Renal cortical epithelial cell (primary cell): Measurements from ENCODE around the gene GPD1L. TPM values are rescaled to one million over a fixed set of nuclear protein-coding genes. Genes with fewer than 3 reads are reported as not detected.

Experiments
- DNase-seq: peaks from one replicate; pipeline ENCODE4 v3.0.0-alpha.2; 2011; ENCODE audit warnings: low read depth
- total RNA-seq: library from RNA; depleted of rRNA; stranded (reverse); fragments of >200 nt; gene quantifications from 2 replicates; pipeline ENCODE4 v1.2.3, GENCODE V29; 2014

GPD1L gene
- total RNA-seq, 1 donor from 2014 or later, result 17.2 TPM

DNA sequence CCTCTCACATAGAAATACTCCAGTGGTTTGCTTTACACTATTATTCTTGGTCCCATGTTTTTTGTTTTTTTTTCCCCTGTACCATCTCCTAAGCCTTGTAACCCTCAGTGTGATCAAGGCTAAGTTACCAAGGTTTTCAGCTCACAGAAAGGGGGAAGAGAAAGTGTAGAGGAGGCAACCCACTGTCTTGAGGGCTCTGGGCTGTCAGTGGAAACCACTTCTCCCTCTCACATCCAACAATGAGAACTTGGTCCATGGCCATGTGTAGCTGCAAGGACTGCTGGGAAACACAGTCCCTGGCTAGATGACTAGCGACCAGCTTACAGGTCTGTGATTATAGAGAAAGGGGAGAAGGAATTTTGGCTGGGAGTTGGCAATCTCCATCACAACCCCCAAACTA, 30.3 kb downstream of the GPD1L start:
- no peak for DNase-seq

DNA sequence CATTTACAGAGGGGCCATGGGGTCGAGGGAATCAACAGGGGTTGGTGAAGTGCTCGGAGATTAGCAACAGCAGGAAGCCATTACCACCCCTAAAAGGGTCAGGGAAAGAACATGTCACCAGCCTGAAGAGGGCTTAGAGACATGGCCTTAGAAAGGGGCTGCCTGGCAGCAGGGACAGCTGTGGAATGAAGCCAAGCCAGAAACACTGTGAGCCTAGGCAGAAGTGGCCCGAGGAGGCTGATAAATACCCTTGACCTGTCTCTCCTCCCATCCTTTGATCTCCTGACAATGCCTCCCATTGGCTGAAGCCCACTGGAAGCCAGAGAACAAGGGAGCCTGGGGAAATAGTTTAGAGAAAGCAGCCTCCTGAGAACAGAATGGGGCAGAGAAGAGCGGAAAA, 31.4 kb downstream of the GPD1L start:
- no peak for DNase-seq

GRCh38 chr3:32138545-32139104, 32.2 kb downstream of the GPD1L start:
- no peak for DNase-seq

- no peak for DNase-seq
These were observed 34.5 kb downstream of the GPD1L start for GRCh38 chr3:32140943-32141342.

- DNase-seq, result peak; percentile 85
These were observed 37.7 kb downstream of the GPD1L start for GRCh38 chr3:32143849-32144757.

- DNase-seq, result no peak
These were observed 40.4 kb downstream of the GPD1L start for GRCh38 chr3:32146746-32147211.

DNA sequence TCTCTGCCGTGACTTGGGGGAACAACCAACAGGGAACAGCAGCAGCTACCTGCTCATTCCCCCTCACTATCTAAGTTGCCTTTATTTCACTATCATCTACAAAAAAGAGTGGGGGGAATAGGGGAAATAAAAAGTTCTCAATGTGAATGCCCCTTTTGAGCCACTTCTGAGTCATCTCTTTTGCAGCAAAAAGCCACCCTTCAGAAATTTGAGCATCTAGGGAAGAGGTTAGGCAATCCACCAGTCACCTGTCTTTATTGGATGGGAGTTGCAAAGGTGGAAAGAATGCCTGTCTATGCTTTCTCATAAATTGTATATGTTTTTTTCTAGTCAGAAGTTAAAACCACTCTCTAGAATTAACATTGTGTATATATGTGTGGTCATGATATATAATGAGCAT, 41.1 kb downstream of the GPD1L start:
- DNase-seq, result no peak

GRCh38 chr3:32147933-32148332, 41.5 kb downstream of the GPD1L start:
- peak; percentile 10 for DNase-seq

DNA sequence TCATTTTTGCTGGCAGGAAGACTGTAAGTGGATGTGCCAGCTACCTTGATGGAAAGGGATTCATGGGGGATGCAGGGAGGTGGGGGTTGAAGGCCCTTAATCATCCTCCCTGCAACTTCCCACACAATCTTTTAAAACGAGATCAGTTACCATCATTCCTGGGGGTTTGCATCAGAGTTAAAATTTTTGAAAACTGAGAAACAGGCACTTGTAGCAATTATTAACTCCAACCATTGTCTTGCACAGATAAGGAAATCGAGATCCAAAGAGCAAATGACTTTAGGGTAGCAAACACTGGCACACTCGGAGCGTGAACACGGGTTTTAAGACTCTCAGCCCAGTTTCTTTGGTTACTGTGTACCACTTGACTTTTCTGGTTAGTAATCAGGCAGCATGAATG, 41.9 kb downstream of the GPD1L start:
- DNase-seq, result peak; percentile 66

DNA sequence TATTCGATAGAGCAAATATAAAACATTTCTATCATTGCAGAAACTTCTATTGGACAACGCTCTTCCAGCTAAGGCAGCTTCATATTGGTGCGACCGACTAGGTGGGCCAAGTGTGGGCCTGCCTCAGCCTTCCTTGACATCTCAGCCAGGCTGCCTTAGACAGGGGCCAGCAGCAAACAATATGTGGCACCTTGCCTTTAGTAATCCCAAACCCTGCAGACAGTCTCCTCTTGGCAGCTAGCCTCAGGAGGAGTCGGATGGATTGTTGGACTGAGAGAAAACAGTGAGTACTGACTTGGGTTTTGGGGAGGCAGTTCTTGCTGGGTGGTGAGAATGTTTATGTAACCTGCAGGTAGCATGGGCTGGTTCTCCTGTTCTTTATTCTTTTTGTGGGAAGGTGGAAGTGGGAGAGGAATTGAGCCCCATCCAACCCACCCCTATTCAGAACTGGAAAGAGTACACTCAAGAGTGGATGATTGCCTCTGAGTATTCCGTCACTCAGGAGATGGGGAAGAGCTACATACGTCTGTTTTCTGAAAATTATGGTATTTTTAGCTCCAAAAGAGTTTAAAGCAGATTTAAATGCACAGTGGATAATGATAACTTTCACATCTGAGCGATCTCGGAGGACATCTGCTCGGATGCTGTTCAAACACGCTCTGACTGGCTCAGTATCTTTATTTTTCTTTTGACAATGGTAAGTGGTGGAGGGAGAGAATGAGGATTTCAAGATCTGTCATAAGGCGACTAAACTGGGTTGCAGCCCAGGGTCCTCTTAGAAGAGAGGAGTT, 47.2 kb downstream of the GPD1L start:
- no peak for DNase-seq

DNA sequence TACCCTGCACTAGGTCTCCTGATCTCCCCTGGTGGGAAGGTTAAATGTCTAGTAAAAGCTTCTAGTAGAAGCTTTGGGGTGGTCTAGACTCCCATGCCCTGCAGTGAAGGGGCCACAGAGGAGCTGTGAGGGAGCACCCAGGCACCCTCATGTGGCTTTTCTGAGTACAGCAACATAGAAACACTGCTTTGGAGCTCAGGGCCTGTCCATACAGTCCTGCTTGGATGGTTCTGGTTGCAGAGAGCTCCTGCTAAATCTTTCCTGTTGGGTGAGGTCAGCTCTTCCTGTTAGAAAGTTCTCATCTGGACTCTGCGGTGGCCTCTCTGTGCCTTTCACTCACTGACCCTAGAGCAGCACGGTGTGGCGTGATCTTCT, 47.8 kb downstream of the GPD1L start:
- DNase-seq, result no peak

DNA sequence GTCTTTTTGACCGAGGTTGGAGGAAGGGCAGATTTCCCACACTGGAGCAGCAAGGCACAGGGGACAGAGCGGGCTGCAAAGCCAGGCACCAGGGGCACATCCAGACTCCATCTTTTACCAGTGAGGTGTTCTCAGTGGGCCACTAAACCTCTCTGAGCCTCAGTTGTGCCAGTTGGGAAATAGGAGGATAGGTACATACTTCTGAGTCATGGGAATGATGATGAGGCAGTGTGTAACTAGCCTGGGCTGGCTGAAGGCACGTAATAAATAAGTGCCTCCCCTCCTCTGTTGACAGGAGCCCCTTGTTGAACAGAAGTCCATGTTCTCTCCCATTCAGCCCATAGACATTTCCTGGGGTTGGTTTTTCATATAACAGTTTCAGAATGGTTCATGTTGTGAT, 48.7 kb downstream of the GPD1L start:
- no peak for DNase-seq

DNA sequence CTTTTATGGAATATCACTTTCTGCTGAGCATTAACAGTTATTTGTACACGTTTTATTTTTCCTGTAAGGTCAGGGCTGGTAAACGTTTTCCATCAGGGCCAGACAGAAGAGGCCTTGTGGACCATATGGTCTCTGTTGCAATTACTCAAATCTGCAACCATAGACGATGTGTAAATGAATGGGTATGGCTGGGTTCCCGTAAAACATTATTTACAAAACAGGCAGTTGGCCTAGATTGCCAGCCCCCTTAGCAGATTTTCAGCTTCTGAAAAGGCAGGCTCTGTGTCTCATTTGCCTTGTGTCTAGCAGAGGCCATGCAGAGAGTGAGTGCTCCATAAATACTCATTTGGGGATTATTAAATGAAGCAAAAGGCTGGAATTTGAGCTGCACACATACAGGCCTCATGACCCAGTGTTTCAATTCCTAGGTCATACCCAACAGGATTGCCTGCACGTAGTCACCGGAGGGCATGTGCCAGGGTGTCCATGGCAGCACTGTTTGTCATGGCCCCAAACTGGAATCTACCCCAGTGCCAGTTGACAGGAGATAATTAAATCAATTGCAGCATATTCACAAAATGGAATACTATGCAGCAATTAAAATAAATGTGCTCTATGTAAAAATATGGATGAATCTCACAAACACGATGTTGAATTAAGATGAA, 51.3 kb downstream of the GPD1L start:
- DNase-seq, result no peak

- no peak for DNase-seq
These were observed 54.3 kb downstream of the GPD1L start for GRCh38 chr3:32160706-32161214.

DNA sequence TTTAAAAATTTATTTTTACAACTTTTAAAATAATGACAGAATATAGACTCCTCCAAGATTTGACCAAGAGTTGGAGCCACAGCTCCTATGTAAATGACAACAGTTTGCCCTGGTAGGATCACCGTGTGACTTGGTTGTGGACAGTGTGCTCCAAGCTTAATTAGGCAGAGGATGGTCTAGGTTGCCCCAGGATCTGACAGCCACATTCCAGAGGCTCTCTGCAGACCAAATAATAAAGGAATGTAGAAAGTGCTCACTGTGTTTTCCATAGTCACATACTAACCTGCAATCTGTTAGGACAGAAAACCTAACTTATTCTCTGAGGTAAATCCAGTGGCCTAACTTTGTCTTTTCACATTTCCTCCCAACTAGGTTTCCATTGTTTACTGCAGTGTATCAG, 59.0 kb downstream of the GPD1L start:
- no peak for DNase-seq

DNA sequence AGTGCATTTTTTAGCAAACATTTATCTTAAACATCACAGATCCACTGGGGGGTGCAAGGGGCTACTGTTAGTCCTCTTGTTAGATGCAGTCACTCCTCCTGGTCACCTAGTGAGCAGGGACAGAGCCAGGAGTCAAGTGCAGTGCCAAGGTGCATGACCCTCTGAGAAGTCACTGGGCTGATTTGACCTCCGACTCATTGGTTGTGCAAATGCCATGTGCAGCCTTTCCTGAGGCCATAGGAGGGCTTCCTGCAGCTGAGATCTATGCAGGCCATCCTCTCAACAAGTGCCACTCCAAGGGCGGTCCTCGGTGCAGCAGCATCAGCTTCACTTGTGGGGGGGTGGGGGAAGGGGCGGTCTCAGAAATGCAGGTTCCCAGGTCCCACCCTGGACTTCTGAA, 60.2 kb downstream of the GPD1L start:
- DNase-seq, result no peak

DNA sequence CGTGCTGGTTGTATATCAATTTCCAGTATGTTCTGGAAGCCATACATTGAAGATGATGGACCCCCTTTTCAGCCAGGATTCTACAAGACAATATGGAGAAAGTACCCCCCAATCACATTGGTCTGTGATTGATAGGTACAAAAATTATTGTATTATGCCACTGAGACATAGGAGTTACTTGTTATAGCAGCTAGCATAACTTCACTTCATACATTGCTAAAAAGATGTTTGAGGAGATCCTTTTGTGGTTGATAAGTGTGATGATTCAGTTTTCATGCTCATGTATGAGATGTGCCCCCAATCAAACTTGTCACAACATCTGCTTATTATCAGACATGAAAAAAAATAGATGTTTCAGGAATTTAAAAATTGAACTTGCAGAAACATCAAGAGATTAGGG, 66.0 kb downstream of the GPD1L start:
- DNase-seq, result no peak

DNA sequence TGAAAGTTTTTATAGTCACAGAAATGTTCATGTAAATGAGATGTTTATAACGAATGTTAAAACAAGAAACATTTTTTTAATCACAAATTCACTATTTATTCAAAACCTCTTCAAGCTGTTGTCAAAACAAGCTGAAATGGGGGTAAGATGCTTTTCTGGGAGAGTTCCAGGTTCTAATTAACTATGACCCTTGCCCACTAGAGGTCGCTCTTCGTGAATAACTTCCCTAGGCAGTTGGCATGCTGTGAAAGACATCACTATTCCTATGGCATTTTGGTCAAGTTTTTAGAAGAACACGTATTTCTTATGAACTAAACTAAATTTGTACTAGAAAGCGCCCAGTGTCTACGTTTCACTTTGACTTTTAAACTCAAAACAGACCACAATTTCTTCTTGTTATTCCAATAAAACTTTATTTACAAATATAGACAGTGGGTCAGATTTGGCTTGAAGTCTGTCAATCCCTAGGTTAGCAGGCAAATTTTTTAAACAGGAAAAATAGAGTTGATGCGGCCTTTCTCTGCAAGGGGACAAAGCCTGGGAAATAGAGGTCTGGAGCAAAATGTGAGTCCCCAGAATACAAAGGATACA, 69.3 kb downstream of the GPD1L start:
- peak; percentile 56 for DNase-seq

- DNase-seq, result peak; percentile 62
These were observed 70.7 kb downstream of the GPD1L start for GRCh38 chr3:32176989-32177701.

DNA sequence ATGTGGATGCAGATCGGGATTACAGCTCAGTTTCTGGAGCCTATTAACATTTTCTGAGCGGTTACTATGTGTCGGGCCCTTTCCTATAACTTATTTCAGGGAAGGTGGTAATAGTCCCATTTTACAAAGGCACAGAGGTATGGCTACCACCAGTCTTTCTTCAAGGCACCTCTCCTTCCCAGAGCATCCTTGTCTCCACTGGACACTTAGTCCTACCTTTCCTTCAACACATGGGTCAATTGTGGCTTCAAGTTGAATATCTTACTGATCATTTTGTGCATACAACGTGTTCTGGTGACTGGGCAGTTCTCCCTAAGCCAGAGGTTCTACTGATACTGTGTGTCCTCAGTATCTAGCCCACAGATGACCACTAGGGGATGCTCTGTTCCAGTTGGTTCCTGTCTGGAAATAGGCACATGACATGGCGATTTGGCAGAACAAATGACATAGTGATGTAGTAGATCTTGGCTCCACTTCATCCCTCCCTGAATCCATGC, 71.3 kb downstream of the GPD1L start:
- peak; percentile 82 for DNase-seq
